Body of pancreas (tissue), 4 donors: ENCODE data around the gene SMIM11. TPM values are rescaled to one million over a fixed set of nuclear protein-coding genes. Genes with fewer than 3 reads are reported as not detected.
"Not testable (repeated sequence)": the region's sequence is repeated elsewhere in the genome, so short reads cannot be mapped to it uniquely, and the experiment has no call there.

Source experiments
- ATAC-seq: fragments of 150-250 bp; one replicate; pipeline ENCODE4 v1.9.1; 2016
- DNase-seq, 4 donors: peaks; one replicate each; pipeline ENCODE4 v3.0.0-alpha.2; 2019
- H3K27ac ChIP-seq, 4 donors: fragments of 200-600 bp; sonication (generic); 1 replicate in 3 of 4; 2 replicates in 1 of 4; pipeline versions ENCODE4 v1.5.1 to v1.6.1; 2016 to 2019; ENCODE audit warnings: mild to moderate bottlenecking in 1 of 4, mixed read lengths in 1 of 4, moderate library complexity in 1 of 4
- H3K27me3 ChIP-seq, 2 donors: fragments of 200-600 bp; sonication (generic); one replicate each; pipeline ENCODE4 v1.6.0; 2016; ENCODE audit warnings: mild to moderate bottlenecking in 1 of 2
- H3K36me3 ChIP-seq, 2 donors: fragments of 200-600 bp; sonication (generic); replicated peaks in 1 of 2; 2 replicates each; pipeline ENCODE4 v1.5.1; 2016; ENCODE audit warnings: low read depth in 2 of 2; ENCODE audit not compliant: insufficient read depth in 1 of 2
- H3K4me1 ChIP-seq: fragments of 200-600 bp; sonication (generic); one replicate; pipeline ENCODE4 v1.6.0; 2016
- H3K4me3 ChIP-seq, 2 donors: fragments of 200-600 bp; sonication (generic); 1 replicate in 1 of 2; 2 replicates in 1 of 2; pipeline ENCODE4 v1.5.1; 2016 to 2019
- H3K9me3 ChIP-seq, 3 donors: fragments of 200-600 bp; sonication (generic); 1 replicate in 2 of 3; 2 replicates in 1 of 3; pipeline ENCODE4 v1.5.1; 2016
- WGBS, 2 donors: methylation state at CpG; one replicate each; pipeline ENCODE4 v1.1.5; 2017; 5-methylcytosine and 5-hydroxymethylcytosine counted together
- intact Hi-C: fragments of 100-400 bp; cut with DNase I; formaldehyde crosslinking; loops from one replicate; pipeline ENCODE4 v1.15.1; 2023
- total RNA-seq, 2 donors: library from RNA; depleted of rRNA; stranded (reverse); fragments of >200 nt; gene quantifications; one replicate each; pipeline ENCODE4 v1.1.0, GENCODE V29; 2016

Gene SMIM11
- total RNA-seq, 2 donors from 2014 or later, result 3.4 to 22.1 TPM

DNA sequence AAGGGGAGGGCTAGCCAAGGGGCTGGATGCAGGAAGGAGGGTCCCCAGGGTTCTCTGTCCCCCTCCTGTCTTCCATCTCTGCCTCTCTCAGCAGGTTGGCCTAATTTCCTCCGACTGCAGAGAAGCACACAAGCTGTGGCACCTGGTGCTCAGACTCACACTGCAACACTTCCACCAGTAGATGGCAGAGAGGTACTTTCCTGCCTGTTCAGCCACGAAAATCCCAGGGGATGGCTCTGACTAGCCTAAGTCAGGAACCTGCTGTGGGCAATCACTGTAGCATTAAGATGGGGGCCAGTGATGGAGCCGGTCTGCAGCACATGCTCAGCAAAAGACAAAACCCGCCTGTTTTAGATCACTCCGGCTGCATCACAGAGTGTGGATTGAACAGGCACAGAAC, 54.4 kb downstream of the SMIM11 start:
- H3K4me1 ChIP-seq, H3K36me3 ChIP-seq, H3K9me3 ChIP-seq, H3K27ac ChIP-seq, H3K4me3 ChIP-seq, H3K27me3 ChIP-seq, DNase-seq, intact Hi-C loops, ATAC-seq: not testable (repeated sequence)
- no CpG with 5 or more reads among the region's 5 CpGs for WGBS, 2 donors

Other genes starting within 250 kb of the SMIM11 start
- gene KCNE2, start 11.5 kb upstream of the SMIM11 start, total RNA-seq, result not detected
- gene SMIM34, start 48.4 kb downstream of the SMIM11 start, total RNA-seq, result not detected
- 1 to 10 TPM in 1 of 2 donors, not detected in 1; 1.0 TPM for gene KCNE1, start 136.7 kb downstream of the SMIM11 start, total RNA-seq
- gene RCAN1, start 239.6 kb downstream of the SMIM11 start, total RNA-seq, result 10 to 100 TPM; 20.8 to 29.0 TPM